Activated CD4-positive, alpha-beta T cell treated with anti-CD3 and anti-CD28 coated beads, Interleukin-10, Interleukin-2, amounts not matched to agents 100 ng/mL and 50 ng/mL, durations not matched to agents 16 hours and 8 hours (primary cell): ENCODE measurements around the gene CSMD2.
"Not testable (repeated sequence)": the region's sequence is repeated elsewhere in the genome, so short reads cannot be mapped to it uniquely, and the experiment has no call there.

Source experiments
- DNase-seq: peaks from one replicate; pipeline ENCODE4 v3.0.0-alpha.2; 2020

Gene CSMD2

GRCh38 chr1:34050709-34051485 is 114.1 kb downstream of the CSMD2 start:
- DNase-seq, result no peak

GRCh38 chr1:34049994-34050393 is 115.0 kb downstream of the CSMD2 start:
- no peak for DNase-seq

- DNase-seq, result no peak
These were observed 115.6 kb downstream of the CSMD2 start for GRCh38 chr1:34049477-34049876.

DNA sequence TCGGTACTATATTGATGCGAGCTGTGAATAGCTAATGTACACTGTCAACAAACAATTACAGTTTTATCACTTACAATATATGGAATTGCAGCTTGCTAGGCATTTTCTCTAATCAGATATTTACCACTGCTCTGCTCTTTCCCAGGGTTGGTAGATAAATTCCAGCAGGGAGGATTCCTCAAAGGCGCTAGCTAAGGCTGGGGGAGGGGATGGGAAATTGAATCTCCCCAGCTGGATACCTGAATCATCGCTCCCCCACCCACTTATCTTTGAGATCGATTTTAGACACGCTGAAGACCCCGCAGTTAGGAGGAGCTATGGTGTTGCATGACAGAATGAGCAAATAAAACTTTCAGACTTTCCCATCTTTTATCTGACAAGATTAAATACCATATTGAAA is 127.2 kb downstream of the CSMD2 start:
- no peak for DNase-seq

GRCh38 chr1:34037109-34037508 is 127.9 kb downstream of the CSMD2 start:
- no peak for DNase-seq

DNA sequence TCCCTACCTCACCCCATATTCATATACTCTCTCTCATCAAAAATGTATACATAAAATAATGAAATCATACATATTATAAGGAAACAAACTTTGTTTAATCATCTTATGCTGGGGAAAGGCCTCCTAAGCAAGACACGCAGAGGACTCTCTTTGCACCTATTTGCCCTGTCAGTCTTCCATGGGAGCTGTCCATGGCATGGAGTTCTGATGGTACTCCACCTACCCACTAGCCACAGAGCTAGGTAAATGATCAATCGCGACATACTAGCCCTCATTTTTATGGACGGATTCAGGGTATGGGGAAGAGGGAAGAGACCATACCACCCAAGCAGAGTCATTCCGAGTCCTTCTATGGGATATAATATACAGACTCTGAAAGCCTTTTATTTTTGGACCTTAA is 131.0 kb downstream of the CSMD2 start:
- no peak for DNase-seq

GRCh38 chr1:34029954-34030353 is 135.1 kb downstream of the CSMD2 start:
- no peak for DNase-seq

- DNase-seq, result no peak
These were observed 135.5 kb downstream of the CSMD2 start for GRCh38 chr1:34029515-34029914.

DNA sequence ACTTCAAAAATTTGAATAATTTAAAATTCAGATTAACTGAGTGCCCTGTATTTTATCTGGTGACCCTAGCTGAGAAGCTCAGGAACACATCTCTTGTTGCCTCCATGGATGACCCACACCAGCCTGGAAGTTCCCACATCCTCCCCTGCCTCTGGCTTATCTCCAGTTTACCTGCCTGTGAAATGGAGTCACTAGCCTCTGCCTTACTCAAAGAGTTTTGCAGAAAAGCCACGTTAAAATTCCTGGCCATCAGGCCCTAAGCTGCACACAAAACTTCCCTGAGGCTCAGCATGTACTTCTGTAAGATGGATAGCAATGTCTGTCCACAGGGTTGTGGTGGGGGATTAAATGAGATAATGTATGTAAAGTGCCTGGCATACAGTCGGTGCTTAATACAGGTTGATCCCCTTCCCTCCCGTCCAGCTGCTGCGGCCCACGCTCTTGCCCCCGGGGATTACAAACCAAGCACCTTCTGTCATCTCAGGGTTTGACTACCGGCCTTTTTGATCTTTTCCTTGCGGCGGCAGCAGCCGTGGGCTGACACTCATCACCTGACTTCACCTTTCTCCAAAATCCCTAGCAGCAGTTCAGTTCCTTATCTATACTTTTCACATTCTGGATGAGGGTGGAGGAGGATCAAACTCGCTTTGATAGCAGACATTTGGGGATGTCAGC is 136.5 kb downstream of the CSMD2 start:
- DNase-seq, result no peak

GRCh38 chr1:34025675-34026074 is 139.4 kb downstream of the CSMD2 start:
- no peak for DNase-seq

DNA sequence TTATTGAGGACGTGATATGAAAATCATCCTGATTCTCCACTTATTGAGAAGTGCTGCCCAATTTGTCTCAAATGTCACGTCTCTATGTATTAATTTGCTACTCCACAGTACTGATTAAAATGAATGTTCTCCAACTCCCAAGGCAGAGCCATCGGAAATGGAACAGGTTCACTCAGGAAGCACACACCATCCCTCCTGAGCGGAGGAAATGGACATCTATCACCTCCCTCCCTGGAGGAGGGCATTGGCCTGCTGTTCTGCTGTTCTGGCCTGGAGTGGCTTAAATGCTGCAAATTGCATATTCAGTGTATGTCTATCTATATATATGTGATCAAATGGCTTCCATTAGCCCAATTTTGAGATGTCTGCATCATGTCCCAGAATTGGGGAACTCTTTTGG is 140.5 kb downstream of the CSMD2 start:
- no peak for DNase-seq

- no peak for DNase-seq
These were observed 145.1 kb downstream of the CSMD2 start for GRCh38 chr1:34019741-34020552.

- DNase-seq, result no peak
These were observed 146.7 kb downstream of the CSMD2 start for GRCh38 chr1:34018285-34018684.

- not testable (repeated sequence) for DNase-seq
These were observed 148.7 kb downstream of the CSMD2 start for GRCh38 chr1:34016281-34016680.

GRCh38 chr1:34013958-34014737 is 150.9 kb downstream of the CSMD2 start:
- DNase-seq, result peak; percentile 34

- DNase-seq, result no peak
These were observed 151.9 kb downstream of the CSMD2 start for GRCh38 chr1:34013136-34013535.

- DNase-seq, result no peak
These were observed 155.6 kb downstream of the CSMD2 start for GRCh38 chr1:34009340-34009985.

- no peak for DNase-seq
These were observed 157.3 kb downstream of the CSMD2 start for GRCh38 chr1:34007760-34008159.

- no peak for DNase-seq
These were observed 159.7 kb downstream of the CSMD2 start for GRCh38 chr1:34005309-34005708.

DNA sequence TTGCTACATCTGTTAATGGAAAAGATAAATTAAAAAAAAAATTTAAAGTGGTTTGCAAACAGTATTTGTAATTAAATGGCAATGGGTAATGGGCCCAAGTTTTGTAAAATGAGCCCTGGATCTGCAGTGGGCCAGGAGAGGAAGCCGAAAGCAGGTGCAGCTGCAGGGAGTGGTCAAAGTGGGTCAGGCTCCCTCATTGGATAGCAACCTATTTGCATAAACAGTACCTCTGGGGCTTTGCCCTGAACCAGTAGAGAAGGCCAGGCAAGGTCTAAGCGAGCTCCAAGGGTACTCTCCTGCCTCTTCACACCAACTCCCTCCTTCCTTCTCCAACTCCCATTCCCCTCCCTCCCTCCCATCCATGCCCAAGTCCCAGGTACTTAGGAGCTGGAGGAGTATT is 162.2 kb downstream of the CSMD2 start:
- no peak for DNase-seq

DNA sequence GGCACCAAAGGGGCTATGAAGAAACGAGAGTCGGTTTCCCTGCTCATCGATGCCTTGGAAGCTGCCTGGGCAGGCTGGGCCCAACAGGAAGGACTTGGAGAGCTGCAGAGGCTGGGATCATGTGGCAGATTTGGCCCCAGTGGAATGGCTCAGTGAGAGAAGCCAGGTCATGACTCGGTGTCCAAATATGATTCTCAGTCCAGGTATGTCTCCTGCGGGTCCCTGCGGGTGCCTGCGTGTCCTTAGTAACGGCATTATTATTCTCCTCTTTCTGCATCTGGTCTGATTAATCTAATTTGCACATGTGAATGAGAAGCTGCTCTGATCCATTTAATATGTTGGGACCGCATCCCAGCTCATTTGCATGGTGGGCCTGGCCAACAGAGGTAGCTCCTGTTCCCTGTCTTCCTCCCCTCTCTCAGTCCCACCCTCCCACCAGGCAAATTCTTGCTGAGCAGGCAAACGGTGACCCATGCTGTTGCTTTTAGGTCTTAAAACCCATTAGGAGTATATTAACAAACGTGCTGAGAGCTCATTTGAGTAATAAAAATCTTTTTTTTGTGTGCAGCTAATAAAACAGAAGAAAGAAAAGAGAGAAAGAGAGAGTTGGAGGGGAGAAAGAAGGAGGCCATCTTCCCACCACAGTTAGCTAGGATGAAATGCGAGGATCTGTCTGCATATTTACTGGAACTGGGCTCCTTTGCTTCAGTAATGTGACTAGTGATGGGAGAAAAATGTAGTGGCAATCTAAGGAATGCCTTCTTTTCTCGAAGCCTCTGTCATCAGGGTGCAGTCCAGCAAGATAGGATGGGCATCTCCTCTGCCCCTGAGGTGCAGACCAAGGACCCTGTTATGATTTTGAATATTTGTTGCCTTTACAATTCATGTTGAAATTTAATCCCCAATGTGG is 167.6 kb downstream of the CSMD2 start:
- no peak for DNase-seq
